Smooth muscle cell (in vitro differentiated cells): ENCODE measurements around the gene DCTPP1. TPM values are rescaled to one million over a fixed set of nuclear protein-coding genes. Genes with fewer than 3 reads are reported as not detected.

ENCODE experiments used
- DNase-seq: peaks from one replicate; lab custom pipeline; 2025; ENCODE audit not compliant: unreplicated experiment; lab: John Stamatoyannopoulos, UW
- H2AFZ ChIP-seq: fragments of 200-600 bp; sonication (generic); 2 replicates; pipeline ENCODE4 v1.6.0; 2016; ENCODE audit warnings: antibody characterized with exemption, low read depth, mild to moderate bottlenecking
- H3F3A ChIP-seq: fragments of 200-600 bp; sonication (generic); 2 replicates; pipeline ENCODE4 v1.6.0; 2017; ENCODE audit warnings: antibody characterized with exemption, low read depth
- H3K27ac ChIP-seq: fragments of 200-600 bp; sonication (generic); 2 replicates; pipeline ENCODE4 v1.5.1; 2016; ENCODE audit warnings: low read depth, mild to moderate bottlenecking
- H3K27me3 ChIP-seq: fragments of 200-600 bp; sonication (generic); 2 replicates; pipeline ENCODE4 v1.6.1; 2016; ENCODE audit warnings: low read depth, mild to moderate bottlenecking
- H3K36me3 ChIP-seq: fragments of 200-600 bp; sonication (generic); 2 replicates; pipeline ENCODE4 v1.5.1; 2016; ENCODE audit warnings: low read depth
- H3K4me1 ChIP-seq: fragments of 200-600 bp; sonication (generic); 2 replicates; pipeline ENCODE4 v1.5.1; 2016; ENCODE audit warnings: low read depth
- H3K4me2 ChIP-seq: fragments of 200-600 bp; sonication (generic); 2 replicates; pipeline ENCODE4 v1.6.0; 2016; ENCODE audit warnings: mild to moderate bottlenecking
- H3K4me3 ChIP-seq: fragments of 200-600 bp; sonication (generic); 2 replicates; pipeline ENCODE4 v1.5.1; 2016; ENCODE audit warnings: mild to moderate bottlenecking
- H3K79me2 ChIP-seq: fragments of 200-600 bp; sonication (generic); 2 replicates; pipeline ENCODE4 v1.6.0; 2016; ENCODE audit warnings: low read depth, mild to moderate bottlenecking
- H3K9ac ChIP-seq: fragments of 200-600 bp; sonication (generic); 2 replicates; pipeline ENCODE4 v1.6.0; 2016; ENCODE audit warnings: low read depth
- H3K9me3 ChIP-seq: fragments of 200-600 bp; sonication (generic); replicated peaks from 2 replicates; pipeline ENCODE4 v1.5.1; 2016; ENCODE audit warnings: low read depth
- H4K20me1 ChIP-seq: fragments of 200-600 bp; sonication (generic); 2 replicates; pipeline ENCODE4 v1.6.0; 2016; ENCODE audit warnings: low read depth
- WGBS: methylation state at CpG from one replicate; pipeline ENCODE4 v1.1.7; 2016; ENCODE audit warnings: low lambda C conversion rate; 5-methylcytosine and 5-hydroxymethylcytosine counted together
- polyA plus RNA-seq: library from polyadenylated mRNA; unstranded; fragments of >200 nt; fragmentation: Nextera tagmentation; extraction: Ambion mirVana; gene quantifications from 2 replicates; pipeline ENCODE4 v1.2.1, GENCODE V29; 2016
- total RNA-seq: library from RNA; depleted of rRNA; stranded (reverse); fragments of >200 nt; gene quantifications from 2 replicates; pipeline ENCODE4 v1.2.3, GENCODE V29; 2014
- TF ChIP-seq, protein P1 (sequence below): fragments of 200-600 bp; sonication (generic); IDR thresholded peaks from 2 replicates; pipeline ENCODE4 v1.5.1; 2017; ENCODE audit warnings: borderline replicate concordance, mild to moderate bottlenecking, antibody characterized with exemption; ENCODE audit not compliant: insufficient read depth, poor library complexity, severe bottlenecking

DCTPP1 gene
- total and polyA plus RNA-seq, 2 experiments from 2014 or later, result 18.4 to 37.8 TPM

DNA sequence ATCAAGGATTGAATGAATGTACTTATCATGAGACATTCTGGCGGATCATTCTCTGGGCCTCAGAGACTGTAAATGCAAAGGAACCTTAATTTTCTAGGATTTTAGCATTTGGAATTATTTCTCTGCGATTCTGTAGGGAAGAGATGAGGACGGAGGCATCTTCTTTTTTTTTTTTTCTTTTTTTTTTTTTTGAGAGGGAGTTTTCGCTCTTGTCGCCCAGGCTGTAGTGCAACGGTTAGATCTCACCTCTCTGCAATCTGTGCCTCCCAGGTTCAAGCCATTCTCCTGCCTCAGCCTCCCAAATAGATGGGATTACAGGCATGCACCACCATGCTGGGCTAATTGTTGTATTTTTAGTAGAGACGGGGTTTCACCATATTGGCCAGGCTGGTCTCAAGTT is 44.9 kb upstream of the DCTPP1 start:
- Histone ChIP-seq H3K27me3 (no peaks in the 10 kb centered on the region), H3K4me1 (no peaks in the 10 kb centered on the region), H3K27ac (no peak overlapping the region), H3K9ac (no peak overlapping the region), H4K20me1 (no peaks in the 10 kb centered on the region), H3K36me3 (no peaks in the 10 kb centered on the region), H3K79me2 (no peaks in the 10 kb centered on the region), H3F3A (no peaks in the 10 kb centered on the region), H3K4me2 (no peak overlapping the region), H3K9me3 (no peaks in the 10 kb centered on the region), H2AFZ (no peak overlapping the region), H3K4me3 (no peak overlapping the region)
- TF ChIP-seq, protein P1, sequence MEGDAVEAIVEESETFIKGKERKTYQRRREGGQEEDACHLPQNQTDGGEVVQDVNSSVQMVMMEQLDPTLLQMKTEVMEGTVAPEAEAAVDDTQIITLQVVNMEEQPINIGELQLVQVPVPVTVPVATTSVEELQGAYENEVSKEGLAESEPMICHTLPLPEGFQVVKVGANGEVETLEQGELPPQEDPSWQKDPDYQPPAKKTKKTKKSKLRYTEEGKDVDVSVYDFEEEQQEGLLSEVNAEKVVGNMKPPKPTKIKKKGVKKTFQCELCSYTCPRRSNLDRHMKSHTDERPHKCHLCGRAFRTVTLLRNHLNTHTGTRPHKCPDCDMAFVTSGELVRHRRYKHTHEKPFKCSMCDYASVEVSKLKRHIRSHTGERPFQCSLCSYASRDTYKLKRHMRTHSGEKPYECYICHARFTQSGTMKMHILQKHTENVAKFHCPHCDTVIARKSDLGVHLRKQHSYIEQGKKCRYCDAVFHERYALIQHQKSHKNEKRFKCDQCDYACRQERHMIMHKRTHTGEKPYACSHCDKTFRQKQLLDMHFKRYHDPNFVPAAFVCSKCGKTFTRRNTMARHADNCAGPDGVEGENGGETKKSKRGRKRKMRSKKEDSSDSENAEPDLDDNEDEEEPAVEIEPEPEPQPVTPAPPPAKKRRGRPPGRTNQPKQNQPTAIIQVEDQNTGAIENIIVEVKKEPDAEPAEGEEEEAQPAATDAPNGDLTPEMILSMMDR, result no peak
- WGBS, result 91% methylated on average over 7 of the region's 7 CpGs
- DNase-seq, result no peak

DNA sequence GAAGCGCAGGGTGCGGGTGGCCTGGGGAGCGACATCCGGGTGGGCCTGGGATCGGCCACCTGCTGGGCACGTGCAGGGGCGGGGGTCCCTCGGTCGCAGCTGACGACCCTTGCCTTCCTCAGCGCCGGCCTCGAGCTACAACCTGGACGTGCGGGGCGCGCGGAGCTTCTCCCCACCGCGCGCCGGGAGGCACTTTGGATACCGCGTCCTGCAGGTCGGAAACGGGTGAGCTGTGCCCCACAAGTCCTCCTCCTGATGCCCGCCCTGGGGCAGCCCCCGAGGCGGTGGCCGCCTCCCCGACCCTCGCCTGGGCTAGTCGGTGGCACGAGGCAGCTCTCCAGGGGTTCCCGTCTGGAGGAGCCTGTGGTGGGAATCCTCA is 44.2 kb upstream of the DCTPP1 start:
- Histone ChIP-seq H3K4me2 (no peak overlapping the region), H3K4me1 (no peaks in the 10 kb centered on the region), H2AFZ (no peak overlapping the region), H3K4me3 (no peak overlapping the region), H3K9ac (no peak overlapping the region), H3K27me3 (no peaks in the 10 kb centered on the region), H4K20me1 (no peaks in the 10 kb centered on the region), H3K36me3 (no peaks in the 10 kb centered on the region), H3F3A (no peaks in the 10 kb centered on the region), H3K27ac (no peak overlapping the region), H3K9me3 (no peaks in the 10 kb centered on the region), H3K79me2 (no peaks in the 10 kb centered on the region)
- TF ChIP-seq, protein P1, result no peak
- WGBS, result 93% methylated on average over 32 of the region's 35 CpGs
- no peak for DNase-seq

DNA sequence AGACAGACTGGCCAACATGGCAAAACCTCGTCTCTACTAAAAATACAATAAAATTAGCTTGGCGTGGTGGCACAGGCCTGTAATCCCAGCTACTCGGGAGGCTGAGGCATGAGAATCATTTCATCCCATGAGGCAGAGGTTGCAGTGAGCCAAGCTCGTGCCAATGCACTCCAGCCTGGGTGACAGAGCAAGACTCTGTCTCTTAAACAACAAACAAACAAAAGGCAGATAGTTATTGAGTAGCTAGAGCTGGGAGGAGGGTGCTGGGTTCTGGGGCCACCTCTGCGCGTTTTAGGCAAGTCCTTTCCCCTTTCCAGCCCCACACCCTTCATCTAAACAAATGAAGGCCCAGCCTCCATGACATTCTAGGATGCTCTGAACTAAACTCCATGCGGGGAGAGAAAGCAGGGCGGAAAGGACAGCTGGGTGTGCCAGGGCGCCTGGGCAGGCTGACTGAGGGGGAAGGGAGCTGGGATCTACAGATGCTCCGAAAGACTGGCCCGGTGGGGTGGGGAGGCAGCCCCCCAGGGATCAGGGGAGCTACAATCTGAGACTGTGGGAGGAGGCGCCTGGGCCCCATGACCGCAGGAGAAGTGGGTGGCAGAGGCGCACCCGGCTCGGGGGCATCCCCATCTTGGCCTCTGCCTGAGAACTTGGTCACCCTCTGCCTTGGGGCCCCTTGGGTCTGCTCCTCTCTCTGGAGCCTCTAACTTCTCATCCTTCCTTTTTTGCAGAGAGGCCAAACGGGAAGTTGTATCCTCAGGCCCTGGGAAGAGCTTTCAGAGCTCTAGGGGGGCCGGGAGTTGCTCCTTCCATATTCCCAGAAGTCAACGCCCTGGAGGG is 43.6 kb upstream of the DCTPP1 start:
- Histone ChIP-seq H3K36me3 (no peaks in the 10 kb centered on the region), H3F3A (no peaks in the 10 kb centered on the region), H3K27me3 (no peaks in the 10 kb centered on the region), H3K4me3 (no peak overlapping the region), H2AFZ (no peak overlapping the region), H3K79me2 (no peaks in the 10 kb centered on the region), H3K27ac (no peak overlapping the region), H3K4me1 (no peaks in the 10 kb centered on the region), H3K9ac (no peak overlapping the region), H3K4me2 (no peak overlapping the region), H4K20me1 (no peaks in the 10 kb centered on the region), H3K9me3 (no peaks in the 10 kb centered on the region)
- 91% methylated on average over 19 of the region's 19 CpGs for WGBS
- TF ChIP-seq, protein P1, result no peak
- no peak for DNase-seq
